GM13977 (cell line): ENCODE data around the gene IFTAP.

Experiments
- DNase-seq: peaks from one replicate; pipeline ENCODE4 v3.0.0; 2012; ENCODE audit warnings: low spot score
- CTCF ChIP-seq: IDR thresholded peaks from 2 replicates; pipeline ENCODE4 v1.5.1; 2012; ENCODE audit warnings: mild to moderate bottlenecking, control low read depth; ENCODE audit not compliant: insufficient read depth; ENCODE audit errors: extremely low read depth, missing control alignments
- in situ Hi-C: fragments of 300-500 bp; cut with MboI; formaldehyde crosslinking; loops from one replicate; pipeline ENCODE4 v1.12.0; 2022; ENCODE audit warnings: low sequenced_read_pairs, low pct_unique_long_range_greater_than_20kb, mixed read lengths, inconsistent platforms; ENCODE audit not compliant: unreplicated experiment

Gene IFTAP

GRCh38 chr11:36591433-36591832, 2.9 kb upstream of the IFTAP start:
- TF ChIP-seq CTCF = no peak
- no peak for DNase-seq
- in situ Hi-C loops = no loop called here

- in situ Hi-C loops = no loop called here
- no peak for TF ChIP-seq CTCF
- no peak for DNase-seq
These were observed 2.6 kb downstream of the IFTAP start for GRCh38 chr11:36596880-36597279.

GRCh38 chr11:36598051-36598450, 3.7 kb downstream of the IFTAP start, which contains the start of gene RAG2:
Gene RAG2, minus strand, starts transcription at chr11:36598236. Its CDS starts 4,068 bp downstream, at chr11:36594168.
- in situ Hi-C loops = no loop called here

GRCh38 chr11:36600180-36600579, 5.9 kb downstream of the IFTAP start:
- TF ChIP-seq CTCF = no peak
- DNase-seq = no peak
- in situ Hi-C loops = no loop called here

More at GRCh38 chr11:36598051-36598450, 3.7 kb downstream of the IFTAP start, which contains the start of gene RAG2:
- DNase-seq = no peak
- TF ChIP-seq CTCF = no peak

- no peak for DNase-seq
- in situ Hi-C loops = no loop called here
- TF ChIP-seq CTCF = no peak
These were observed 6.9 kb downstream of the IFTAP start for GRCh38 chr11:36601155-36601554.

GRCh38 chr11:36602135-36602534, 7.8 kb downstream of the IFTAP start:
- no peak for DNase-seq
- in situ Hi-C loops = no loop called here
- TF ChIP-seq CTCF = no peak
